ENCODE measurements around the gene ACTR3C.
"Not testable (repeated sequence)": the region's sequence is repeated elsewhere in the genome, so short reads cannot be mapped to it uniquely, and the experiment has no call there.

The ACTR3C gene

DNA sequence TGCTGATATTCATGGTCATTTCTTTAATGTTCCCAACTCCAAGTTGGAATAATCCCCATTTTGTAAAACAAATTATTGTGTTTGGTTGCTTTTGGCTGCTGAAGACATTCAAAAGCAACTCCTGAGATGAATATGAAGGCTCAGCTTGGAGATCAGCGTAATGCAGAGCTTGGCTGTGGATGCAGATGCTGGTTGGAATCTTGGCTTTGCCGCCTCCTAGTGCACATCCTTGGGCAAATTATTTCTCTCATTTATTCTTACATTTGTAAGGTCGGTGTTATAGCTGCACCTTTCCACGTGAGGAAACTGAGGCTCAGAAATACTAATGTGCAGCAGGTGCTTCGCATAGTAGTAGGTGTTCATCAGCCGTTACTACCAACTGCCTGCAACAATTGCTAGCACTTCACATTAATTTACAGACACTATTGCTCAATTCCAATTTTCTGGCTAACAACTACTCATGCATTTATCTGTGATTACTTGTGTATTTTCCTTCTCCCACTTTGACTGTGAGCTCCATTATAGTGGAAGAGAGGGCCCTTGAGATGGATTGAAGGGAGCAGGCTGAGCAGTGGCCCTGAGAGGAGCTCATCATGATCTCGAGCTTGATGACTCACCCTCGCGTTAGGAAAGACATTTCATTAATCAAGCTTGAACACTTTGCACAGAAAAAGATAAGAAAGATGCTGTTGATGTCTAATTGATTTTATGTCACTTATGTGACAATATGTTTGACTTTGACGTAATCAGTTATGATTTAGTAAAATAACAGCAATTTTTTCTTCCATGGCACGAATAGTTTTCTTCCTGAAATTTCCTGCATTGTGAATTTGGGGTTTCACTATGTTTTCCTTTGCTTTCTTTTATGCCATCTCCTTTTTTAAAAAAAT, 101.0 kb downstream of the ACTR3C start:
- not testable (repeated sequence) for H3K27ac ChIP-seq; H3K27me3 ChIP-seq (ENCODE audit: insufficient read depth, low read depth, severe bottlenecking); H3K36me3 ChIP-seq; H3K9me3 ChIP-seq (ENCODE audit: severe bottlenecking); H3K4me3 ChIP-seq (ENCODE audit: low read depth, low read length)
- DNase-seq = peak; percentile 51
- TF ChIP-seq, protein P1, sequence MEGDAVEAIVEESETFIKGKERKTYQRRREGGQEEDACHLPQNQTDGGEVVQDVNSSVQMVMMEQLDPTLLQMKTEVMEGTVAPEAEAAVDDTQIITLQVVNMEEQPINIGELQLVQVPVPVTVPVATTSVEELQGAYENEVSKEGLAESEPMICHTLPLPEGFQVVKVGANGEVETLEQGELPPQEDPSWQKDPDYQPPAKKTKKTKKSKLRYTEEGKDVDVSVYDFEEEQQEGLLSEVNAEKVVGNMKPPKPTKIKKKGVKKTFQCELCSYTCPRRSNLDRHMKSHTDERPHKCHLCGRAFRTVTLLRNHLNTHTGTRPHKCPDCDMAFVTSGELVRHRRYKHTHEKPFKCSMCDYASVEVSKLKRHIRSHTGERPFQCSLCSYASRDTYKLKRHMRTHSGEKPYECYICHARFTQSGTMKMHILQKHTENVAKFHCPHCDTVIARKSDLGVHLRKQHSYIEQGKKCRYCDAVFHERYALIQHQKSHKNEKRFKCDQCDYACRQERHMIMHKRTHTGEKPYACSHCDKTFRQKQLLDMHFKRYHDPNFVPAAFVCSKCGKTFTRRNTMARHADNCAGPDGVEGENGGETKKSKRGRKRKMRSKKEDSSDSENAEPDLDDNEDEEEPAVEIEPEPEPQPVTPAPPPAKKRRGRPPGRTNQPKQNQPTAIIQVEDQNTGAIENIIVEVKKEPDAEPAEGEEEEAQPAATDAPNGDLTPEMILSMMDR (IDR thresholded peaks at IDR 0.05; ENCODE audit: low read depth, low read length) = peak; percentile 48

DNA sequence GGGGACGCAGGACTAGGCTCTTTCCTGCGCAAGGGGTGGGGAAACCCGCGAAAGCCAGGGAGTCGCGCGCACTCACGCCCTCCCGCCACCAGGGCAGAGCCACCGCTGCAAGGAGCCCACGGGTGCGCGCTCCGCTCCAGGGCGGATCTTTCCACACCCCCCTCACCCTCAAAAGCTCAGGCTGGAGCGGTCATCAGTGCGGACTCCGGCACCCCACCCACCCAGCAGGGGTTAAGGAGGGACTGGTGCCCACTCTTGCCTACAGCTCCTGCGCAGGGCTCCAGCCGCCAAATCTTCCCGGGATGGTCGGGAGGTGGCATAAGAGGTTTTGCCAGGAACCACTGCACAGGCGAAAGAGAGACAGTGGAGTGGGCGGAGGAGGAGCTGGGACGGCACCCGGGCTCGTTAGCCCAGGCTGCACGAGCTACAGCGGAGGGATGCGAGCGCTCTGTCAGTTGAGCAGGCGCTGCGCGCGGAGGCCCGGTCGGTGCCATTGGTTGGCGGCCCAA, 102.6 kb downstream of the ACTR3C start:
- not testable (repeated sequence) for H3K9me3 ChIP-seq (ENCODE audit: severe bottlenecking); H3K27me3 ChIP-seq (ENCODE audit: insufficient read depth, low read depth, severe bottlenecking); H3K27ac ChIP-seq; H3K36me3 ChIP-seq
- DNase-seq = peak; percentile 56
- H3K4me3 ChIP-seq (ENCODE audit: low read depth, low read length) = peak overlapping the region; percentile 47

DNA sequence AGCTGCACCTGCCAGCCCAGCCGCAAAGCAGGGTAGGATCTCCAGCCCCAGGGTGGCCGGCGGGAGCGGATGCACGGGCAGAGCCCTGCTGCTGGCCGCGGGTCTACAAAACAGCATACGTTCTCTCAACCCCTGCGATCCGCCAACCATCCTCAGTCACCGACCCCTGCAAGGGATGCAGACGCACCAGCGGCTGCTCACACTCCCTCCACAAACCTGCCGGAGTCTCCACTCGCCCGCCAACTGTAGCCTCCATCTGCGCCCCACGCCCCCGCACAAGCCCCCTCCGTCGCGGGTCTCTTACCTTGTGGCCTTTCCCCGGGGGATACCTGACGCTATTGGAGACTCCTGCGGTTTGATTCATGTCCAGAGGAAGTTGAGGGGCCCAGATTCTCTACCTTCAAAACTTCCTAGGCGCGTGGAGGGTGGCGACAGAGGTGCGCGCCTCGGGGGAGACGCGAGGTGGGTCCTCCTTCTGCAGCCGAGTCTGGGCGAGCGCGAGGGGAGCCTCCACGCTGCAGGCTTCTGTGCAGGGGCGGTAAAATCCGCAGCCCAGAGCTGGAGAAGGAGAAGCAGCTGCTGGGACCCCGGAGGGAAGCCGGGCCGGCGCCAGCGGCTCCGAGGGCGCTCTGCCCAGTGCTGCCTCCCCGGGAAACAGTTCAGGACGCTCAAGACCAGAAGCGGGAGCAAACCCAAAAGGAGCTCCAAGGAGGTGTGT, 103.2 kb downstream of the ACTR3C start:
- DNase-seq = peak; percentile 15
- not testable (repeated sequence) for H3K27ac ChIP-seq; H3K9me3 ChIP-seq (ENCODE audit: severe bottlenecking); H3K27me3 ChIP-seq (ENCODE audit: insufficient read depth, low read depth, severe bottlenecking); H3K36me3 ChIP-seq
- H3K4me3 ChIP-seq (ENCODE audit: low read depth, low read length) = peak overlapping the region; percentile 50

DNA sequence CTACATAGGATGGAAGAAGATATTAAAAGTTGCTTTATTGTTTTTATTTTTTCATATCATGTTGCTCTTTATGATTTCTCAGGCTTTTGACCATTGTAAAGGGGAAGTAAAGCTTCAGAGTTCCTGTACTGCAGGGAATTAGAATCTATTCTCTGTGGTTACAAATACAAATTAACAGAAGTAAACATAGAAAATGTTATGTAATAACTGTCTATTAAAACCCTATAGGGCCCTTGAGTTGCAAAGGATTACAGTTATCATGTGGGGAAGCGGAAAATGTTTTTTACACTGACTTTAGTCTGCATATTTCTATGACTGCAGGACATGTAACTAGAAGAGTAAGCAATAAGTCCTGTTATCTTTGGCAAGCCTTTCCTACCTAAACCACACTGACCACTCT, 116.5 kb downstream of the ACTR3C start:
- not testable (repeated sequence) for DNase-seq; H3K9me3 ChIP-seq (ENCODE audit: severe bottlenecking)

DNA sequence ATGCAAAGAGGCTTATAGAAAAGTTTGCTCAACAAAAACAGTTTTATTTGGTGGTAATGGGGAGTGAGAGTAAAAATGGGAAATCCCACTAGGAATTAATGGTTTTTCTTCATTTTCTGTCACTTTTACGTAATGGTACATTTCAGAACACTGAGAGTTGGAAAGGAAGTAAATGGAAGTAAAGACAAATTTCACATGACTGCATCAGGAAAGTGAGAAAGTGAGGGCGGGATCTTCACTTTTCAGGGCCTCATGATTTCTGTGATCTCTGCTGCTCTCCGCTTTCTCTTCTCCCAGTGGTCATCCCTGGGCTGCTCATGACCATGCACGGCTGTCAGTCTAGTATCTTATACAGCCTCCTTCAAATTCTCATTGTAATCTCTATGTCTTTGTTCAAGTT, 117.5 kb downstream of the ACTR3C start:
- H3K36me3 ChIP-seq; H3K9me3 ChIP-seq (ENCODE audit: severe bottlenecking); DNase-seq; H3K4me3 ChIP-seq (ENCODE audit: low read depth, low read length); H3K27me3 ChIP-seq (ENCODE audit: insufficient read depth, low read depth, severe bottlenecking); H3K27ac ChIP-seq: not testable (repeated sequence)

More for the DNA sequence above, 116.5 kb downstream of the ACTR3C start:
- H3K27me3 ChIP-seq (ENCODE audit: insufficient read depth, low read depth, severe bottlenecking); H3K27ac ChIP-seq; H3K36me3 ChIP-seq; H3K4me3 ChIP-seq (ENCODE audit: low read depth, low read length): not testable (repeated sequence)

DNA sequence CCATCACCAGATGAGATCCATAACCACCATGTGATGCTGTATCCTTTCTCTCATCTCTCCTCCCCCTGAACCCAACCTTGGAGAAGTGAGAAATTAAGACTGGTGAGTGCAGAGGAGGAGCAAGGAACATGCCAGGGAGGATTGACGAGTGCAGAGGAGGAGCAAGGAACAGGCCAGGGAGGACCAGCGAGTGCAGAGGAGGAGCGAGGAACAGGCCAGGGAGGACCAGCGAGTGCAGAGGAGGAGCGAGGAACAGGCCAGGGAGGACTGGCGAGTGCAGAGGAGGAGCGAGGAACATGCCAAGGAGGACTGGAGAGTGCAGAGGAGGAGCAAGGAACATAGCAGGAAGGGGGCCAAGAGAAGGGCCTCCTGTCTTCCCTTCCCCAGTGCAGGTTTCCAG, 118.8 kb downstream of the ACTR3C start:
- H3K9me3 ChIP-seq (ENCODE audit: severe bottlenecking); H3K4me3 ChIP-seq (ENCODE audit: low read depth, low read length); DNase-seq; H3K27ac ChIP-seq; H3K27me3 ChIP-seq (ENCODE audit: insufficient read depth, low read depth, severe bottlenecking); H3K36me3 ChIP-seq: not testable (repeated sequence)

DNA sequence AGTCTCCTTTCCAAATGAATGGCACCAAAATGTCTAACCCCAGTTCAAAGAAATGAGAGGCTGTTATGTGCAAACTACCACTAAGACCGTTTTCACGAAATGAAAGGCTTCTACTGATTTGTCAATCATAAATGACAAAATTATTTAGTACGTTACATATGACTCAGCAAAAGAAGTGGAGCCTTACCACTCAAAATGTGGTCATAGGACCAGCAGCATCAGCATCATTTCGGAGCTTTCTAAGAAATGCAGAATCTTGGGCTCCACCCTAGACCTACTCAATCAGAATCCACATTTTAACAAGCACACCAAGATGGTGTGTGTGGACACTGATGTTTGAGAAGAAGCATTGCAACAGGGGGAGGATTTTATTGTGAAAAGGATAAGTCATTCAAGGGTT, 120.5 kb downstream of the ACTR3C start:
- not testable (repeated sequence) for H3K27me3 ChIP-seq (ENCODE audit: insufficient read depth, low read depth, severe bottlenecking); H3K9me3 ChIP-seq (ENCODE audit: severe bottlenecking); DNase-seq; H3K27ac ChIP-seq; H3K36me3 ChIP-seq; H3K4me3 ChIP-seq (ENCODE audit: low read depth, low read length)

Measured in WERI-Rb-1 (cell line).